Raji (cell line): ENCODE results near the gene PBOV1.

Experiments
- POLR2A ChIP-seq: IDR thresholded peaks from 2 replicates; pipeline ENCODE4 v1.6.1; 2011; ENCODE audit warnings: low read depth, low read length, control low read depth; ENCODE audit not compliant: insufficient read depth

The PBOV1 gene

GRCh38 chr6:138226700-138227315, 8.5 kb upstream of the PBOV1 start:
- TF ChIP-seq POLR2A = no peak

GRCh38 chr6:138225953-138226352, 7.7 kb upstream of the PBOV1 start:
- no peak for TF ChIP-seq POLR2A

GRCh38 chr6:138222901-138223546, 4.7 kb upstream of the PBOV1 start:
- TF ChIP-seq POLR2A = no peak

- no peak for TF ChIP-seq POLR2A
These were observed 1.6 kb upstream of the PBOV1 start for GRCh38 chr6:138219901-138220300.

- TF ChIP-seq POLR2A = no peak
These were observed 1.1 kb upstream of the PBOV1 start for GRCh38 chr6:138219398-138219797.

DNA sequence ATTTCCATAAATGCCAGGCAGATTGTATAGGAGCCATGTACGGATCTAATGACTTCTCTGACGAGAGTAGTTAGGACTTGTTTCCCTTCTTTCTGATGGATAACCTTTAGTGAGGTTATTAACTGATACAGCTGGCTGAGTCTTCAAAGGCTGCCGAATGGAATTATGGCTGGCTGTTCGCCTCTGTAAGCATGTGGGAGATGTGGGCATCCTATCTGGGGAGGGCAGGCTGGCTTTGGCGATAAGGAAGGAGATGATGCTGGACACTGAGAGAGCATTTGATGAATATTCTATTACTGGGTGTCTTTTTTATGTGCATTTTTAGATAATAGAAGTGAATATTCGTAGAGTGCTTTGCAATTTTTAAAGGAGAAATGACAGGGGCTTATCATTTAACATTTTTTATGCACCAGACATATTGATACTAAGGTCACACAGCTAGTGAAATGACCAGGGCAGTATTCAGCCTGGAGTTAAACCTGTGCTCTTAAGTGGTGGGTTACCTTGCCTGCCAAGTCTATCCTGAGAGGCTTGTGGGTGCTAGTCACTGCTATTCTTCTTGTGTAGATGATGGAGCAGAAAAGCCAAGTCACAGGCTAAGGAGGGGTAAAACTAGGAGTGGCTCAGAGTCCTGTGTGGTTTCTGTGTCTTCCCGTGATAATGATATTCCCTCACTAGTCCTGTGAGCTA, 3.1 kb downstream of the PBOV1 start:
- TF ChIP-seq POLR2A = no peak

DNA sequence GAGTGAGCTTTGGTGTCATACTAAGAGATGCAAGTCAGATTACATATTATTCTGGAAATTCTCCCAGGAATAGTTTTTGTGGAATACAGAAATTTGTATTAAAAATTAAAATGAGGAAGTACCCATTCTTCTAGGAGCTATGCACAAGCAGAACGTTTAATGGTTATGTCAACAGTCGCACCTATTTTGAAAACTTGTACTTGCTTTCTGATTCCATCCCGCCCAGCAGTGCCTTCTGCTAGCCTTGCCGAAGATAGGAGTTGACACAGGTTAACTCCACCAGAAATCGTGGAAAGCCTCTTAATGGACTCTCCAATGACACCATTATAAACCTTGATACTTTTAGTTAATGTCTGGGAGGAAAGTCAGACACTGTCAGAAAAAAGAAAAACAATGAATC, 6.7 kb downstream of the PBOV1 start:
- no peak for TF ChIP-seq POLR2A

GRCh38 chr6:138211048-138211581, 7.2 kb downstream of the PBOV1 start:
- TF ChIP-seq POLR2A = no peak

DNA sequence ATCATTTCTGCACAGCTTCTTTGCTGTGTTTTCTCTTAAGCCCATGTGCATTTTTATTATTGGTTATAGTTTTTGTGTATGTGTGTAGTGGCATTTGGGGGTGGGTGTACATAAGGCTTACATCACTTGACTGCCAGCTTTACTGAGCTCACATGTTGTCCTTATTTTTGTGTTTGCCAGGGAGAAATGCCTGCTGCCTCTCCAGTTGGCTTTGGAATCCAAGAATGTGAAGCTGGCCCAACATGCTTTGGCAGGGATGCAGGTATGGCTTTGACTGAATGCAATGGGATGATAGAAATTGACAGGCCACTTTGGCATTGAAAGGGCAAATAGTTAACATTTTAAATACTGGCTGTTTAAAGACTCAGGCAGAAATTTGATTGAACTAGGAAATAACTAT, 11.4 kb downstream of the PBOV1 start:
- TF ChIP-seq POLR2A = no peak

DNA sequence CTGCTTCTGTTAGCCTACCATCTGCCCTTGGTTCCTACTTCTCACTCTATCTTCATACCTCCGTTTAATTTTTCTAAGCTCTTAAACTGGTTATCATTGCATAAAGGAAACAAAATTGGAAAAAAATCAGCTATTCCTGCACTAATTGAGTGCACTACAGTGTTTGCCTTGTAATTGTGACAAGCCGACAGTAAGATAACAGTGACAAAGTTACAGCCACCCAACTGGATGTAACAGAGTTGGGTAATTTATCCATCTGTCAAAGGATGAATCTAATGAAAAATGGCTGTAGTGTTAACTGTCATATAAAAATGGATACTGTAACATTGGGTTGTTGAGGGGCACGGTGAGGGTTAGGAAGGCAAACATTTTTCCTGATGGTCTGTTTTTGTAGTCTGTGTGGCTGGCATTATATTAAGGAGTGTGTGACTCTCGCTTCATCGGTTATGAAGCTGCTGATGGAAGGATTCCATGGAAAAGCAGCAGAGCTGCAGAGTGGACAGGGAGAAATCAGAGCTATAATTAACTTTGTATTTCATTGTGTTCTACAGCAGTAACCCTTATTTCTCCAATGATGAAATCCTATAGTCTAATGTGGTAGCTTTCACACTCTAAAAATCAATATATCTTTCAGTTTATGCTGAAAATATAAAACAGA, 12.7 kb downstream of the PBOV1 start:
- no peak for TF ChIP-seq POLR2A

DNA sequence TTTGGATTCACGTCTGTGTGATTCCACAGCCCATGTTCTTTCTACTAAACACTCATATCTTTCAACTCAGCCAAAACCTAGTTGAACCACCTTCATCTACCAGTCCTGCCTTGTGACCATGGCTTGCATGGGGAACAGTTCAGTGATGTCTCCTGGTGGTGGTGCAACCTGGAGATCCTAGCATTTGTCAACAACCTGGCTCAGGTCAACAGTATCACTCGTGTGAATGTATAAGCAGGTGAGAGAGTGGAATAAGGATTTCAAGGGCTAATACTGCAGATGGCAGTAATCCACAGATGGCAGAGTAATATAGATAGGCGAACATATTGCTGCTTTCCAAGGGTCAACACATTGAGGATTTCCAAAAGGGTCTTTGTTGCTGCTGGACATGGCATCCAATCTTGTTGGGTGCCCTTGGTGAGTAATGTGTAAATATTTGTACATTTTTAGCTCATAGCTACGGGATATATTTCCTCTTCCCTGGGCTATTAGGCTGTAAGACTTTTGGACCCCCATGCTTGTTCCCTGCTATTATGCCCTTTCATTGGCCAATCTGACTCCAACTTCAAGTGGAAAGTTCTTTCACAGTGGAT, 13.4 kb downstream of the PBOV1 start:
- TF ChIP-seq POLR2A = no peak

DNA sequence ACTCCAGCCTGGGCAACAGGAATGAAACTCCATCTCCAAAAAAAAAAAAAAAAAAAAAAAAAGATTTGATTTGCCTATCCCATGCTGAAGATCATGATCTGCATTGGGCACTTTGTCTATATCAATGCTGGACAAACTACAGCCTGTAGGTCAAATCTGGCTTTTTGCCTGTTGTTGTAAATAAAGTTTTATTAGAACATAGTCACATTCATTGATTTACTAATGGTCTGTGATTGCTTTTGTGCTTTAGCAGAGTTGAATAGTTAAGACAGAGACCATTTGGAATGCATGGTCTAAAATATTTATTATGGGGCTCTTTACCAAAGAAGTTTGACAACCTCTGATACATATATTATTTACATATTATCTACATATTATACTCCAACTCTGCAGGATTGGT, 14.0 kb downstream of the PBOV1 start:
- no peak for TF ChIP-seq POLR2A

- no peak for TF ChIP-seq POLR2A
These were observed 15.0 kb downstream of the PBOV1 start for GRCh38 chr6:138203315-138203714.

- no peak for TF ChIP-seq POLR2A
These were observed 16.5 kb downstream of the PBOV1 start for GRCh38 chr6:138201836-138202235.

DNA sequence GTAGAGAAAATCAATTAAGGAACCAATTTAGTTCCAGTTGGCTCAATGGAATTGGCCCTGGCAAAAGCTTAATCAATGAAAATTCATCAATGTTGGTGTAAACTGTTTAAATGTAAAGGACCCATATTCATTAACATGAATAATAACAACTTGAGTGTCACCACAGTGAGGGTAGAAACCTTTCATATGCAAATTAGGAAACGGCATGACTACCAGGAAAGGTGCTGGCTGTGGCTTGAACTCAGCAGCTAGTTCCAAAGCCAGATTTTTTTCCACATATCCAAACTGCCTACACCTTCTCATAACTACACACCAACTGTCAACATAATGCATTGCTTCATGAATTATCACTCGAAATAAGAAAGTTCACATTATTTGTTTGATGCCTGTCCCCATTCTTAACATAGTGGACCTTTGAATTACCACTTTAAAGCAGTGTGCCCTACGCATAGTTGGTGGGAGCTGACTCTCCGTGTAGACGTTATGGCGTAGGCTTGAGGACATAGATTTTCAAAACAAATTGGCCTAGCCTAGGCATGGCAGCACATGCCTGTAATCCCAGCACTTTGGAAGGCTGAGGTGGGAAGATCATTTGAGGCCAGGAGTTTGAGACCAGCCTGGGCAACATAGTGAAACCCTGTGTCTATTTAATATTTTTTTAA, 19.7 kb downstream of the PBOV1 start:
- no peak for TF ChIP-seq POLR2A
